ENCODE results near the gene NRARP. TPM values are rescaled to one million over a fixed set of nuclear protein-coding genes. Genes with fewer than 3 reads are reported as not detected.

Gene NRARP
- total RNA-seq, 1 donor from 2014 or later: 170 TPM

- peaks cover 9% of the 10 kb centered on the region for H3K36me3 Mint-ChIP-seq (ENCODE audit: low read depth, unreplicated experiment)
- peaks cover 11% of the 10 kb centered on the region for H3K27me3 Mint-ChIP-seq (ENCODE audit: unreplicated experiment)
- peak overlapping the region; percentile 51 for H3K4me3 Mint-ChIP-seq (ENCODE audit: unreplicated experiment)
- H3K4me1 Mint-ChIP-seq (ENCODE audit: unreplicated experiment): peaks cover 7% of the 10 kb centered on the region
- peak; percentile 35 for DNase-seq (ENCODE audit: low spot score)
- TF ChIP-seq CTCF (IDR thresholded peaks at IDR 0.05; ENCODE audit: unreplicated experiment): no peak
- no peak overlapping the region for H3K27ac Mint-ChIP-seq (ENCODE audit: unreplicated experiment)
- no peaks in the 10 kb centered on the region for H3K9me3 Mint-ChIP-seq (ENCODE audit: unreplicated experiment)
Measured at GRCh38 chr9:137281345-137282116, 20.5 kb downstream of the NRARP start.

- Mint-ChIP-seq H3K9me3 (ENCODE audit: unreplicated experiment) (no peaks in the 10 kb centered on the region), H3K4me3 (ENCODE audit: unreplicated experiment) (no peak overlapping the region), H3K4me1 (ENCODE audit: unreplicated experiment) (peaks cover 10% of the 10 kb centered on the region)
Measured at GRCh38 chr9:137280474-137281344, 21.4 kb downstream of the NRARP start.

GRCh38 chr9:137279741-137280473 lies 22.2 kb downstream of the NRARP start:
- DNase-seq (ENCODE audit: low spot score): no peak
- H3K36me3 Mint-ChIP-seq (ENCODE audit: low read depth, unreplicated experiment): peaks cover 9% of the 10 kb centered on the region
- H3K4me1 Mint-ChIP-seq (ENCODE audit: unreplicated experiment): peaks cover 17% of the 10 kb centered on the region
- peaks cover 15% of the 10 kb centered on the region for H3K27me3 Mint-ChIP-seq (ENCODE audit: unreplicated experiment)
- H3K27ac Mint-ChIP-seq (ENCODE audit: unreplicated experiment): no peak overlapping the region
- TF ChIP-seq CTCF (IDR thresholded peaks at IDR 0.05; ENCODE audit: unreplicated experiment): no peak
- H3K4me3 Mint-ChIP-seq (ENCODE audit: unreplicated experiment): no peak overlapping the region
- H3K9me3 Mint-ChIP-seq (ENCODE audit: unreplicated experiment): no peaks in the 10 kb centered on the region

More at GRCh38 chr9:137280474-137281344, 21.4 kb downstream of the NRARP start:
- peak; percentile 51 for TF ChIP-seq CTCF (IDR thresholded peaks at IDR 0.05; ENCODE audit: unreplicated experiment)
- Mint-ChIP-seq H3K27ac (ENCODE audit: unreplicated experiment) (no peak overlapping the region), H3K27me3 (ENCODE audit: unreplicated experiment) (peaks cover 12% of the 10 kb centered on the region), H3K36me3 (ENCODE audit: low read depth, unreplicated experiment) (peaks cover 9% of the 10 kb centered on the region)
- DNase-seq (ENCODE audit: low spot score): peak; percentile 71

GRCh38 chr9:137278721-137279711 lies 23.1 kb downstream of the NRARP start:
- Mint-ChIP-seq H3K36me3 (ENCODE audit: low read depth, unreplicated experiment) (peaks cover 9% of the 10 kb centered on the region), H3K27me3 (ENCODE audit: unreplicated experiment) (peaks cover 12% of the 10 kb centered on the region), H3K4me3 (ENCODE audit: unreplicated experiment) (no peak overlapping the region), H3K27ac (ENCODE audit: unreplicated experiment) (no peak overlapping the region), H3K4me1 (ENCODE audit: unreplicated experiment) (peaks cover 21% of the 10 kb centered on the region), H3K9me3 (ENCODE audit: unreplicated experiment) (no peaks in the 10 kb centered on the region)
- DNase-seq (ENCODE audit: low spot score): no peak
- no peak for TF ChIP-seq CTCF (IDR thresholded peaks at IDR 0.05; ENCODE audit: unreplicated experiment)
